DMS 273 (cell line): ENCODE measurements around the gene STPG4.

Experiments
- DNase-seq: peaks from one replicate; lab custom pipeline; 2025; ENCODE audit not compliant: unreplicated experiment; lab: John Stamatoyannopoulos, UW

Gene STPG4

GRCh38 chr2:47091118-47091517 is 64.0 kb downstream of the STPG4 start:
- DNase-seq: peak; percentile 29

- no peak for DNase-seq
These were observed 66.0 kb downstream of the STPG4 start for GRCh38 chr2:47089083-47089464.

- DNase-seq: peak; percentile 52
These were observed 66.6 kb downstream of the STPG4 start for GRCh38 chr2:47088371-47089082.

DNA sequence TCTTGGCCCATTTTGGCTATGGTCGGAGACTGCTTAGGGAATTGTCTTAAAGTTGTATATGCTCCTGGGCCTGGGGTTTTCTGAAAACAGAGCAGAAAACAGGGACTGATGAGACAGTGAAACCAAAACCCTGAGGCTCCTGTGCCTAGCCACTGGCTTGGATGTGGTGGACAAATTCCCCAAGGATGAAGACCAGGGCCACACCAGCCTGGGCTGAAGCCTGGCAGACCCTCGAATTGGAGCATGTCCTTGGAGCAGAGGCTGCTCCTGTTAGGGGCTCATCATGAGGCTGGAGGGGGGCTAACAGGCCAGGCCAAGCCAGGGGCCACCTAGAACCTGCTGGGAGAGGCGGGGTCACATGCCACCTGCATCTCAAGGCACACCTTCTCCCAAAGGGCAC is 68.1 kb downstream of the STPG4 start:
- no peak for DNase-seq

- DNase-seq: no peak
These were observed 68.5 kb downstream of the STPG4 start for GRCh38 chr2:47086571-47086970.

DNA sequence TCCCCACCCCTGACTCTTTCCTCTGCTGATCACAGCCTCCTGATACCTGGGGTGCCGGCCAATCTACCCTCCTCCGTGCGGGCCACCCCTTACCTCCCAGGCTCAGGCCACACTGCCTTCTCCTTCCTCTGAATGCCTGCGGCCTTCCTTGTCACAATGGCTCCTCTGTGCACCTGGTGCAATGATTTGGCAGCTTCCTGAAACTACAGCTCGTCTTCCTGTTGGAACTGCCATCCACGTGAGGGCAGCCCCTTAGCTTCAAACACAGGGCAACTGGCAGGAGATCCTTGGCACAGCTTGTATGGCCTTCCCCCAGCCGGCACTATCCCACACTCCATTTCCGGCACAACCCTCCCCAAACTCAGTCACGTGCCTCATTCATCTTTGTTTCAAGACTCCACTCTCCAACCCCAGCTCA is 69.0 kb downstream of the STPG4 start:
- DNase-seq: no peak

GRCh38 chr2:47083886-47084687 is 71.0 kb downstream of the STPG4 start:
- peak; percentile 84 for DNase-seq

- no peak for DNase-seq
These were observed 71.6 kb downstream of the STPG4 start for GRCh38 chr2:47083485-47083884.

DNA sequence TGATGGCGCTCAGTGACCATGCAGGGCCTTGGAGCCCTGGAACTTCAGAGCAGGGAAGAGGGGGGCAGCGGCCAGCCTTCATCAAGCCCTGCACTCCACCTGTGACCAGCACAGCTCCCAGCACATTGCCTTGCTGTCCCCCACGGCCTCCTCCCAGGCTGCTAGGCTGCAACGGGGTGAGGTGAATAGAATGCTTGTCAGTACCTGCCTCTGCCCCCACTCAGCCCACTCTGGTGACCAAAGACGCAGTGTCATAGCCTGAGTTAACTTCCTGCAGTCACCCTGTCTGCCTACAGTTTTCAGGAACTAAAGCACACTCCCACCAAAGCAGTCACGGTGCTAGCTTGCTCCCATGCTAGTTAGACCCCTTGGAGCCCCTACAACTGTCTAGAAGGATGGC is 72.1 kb downstream of the STPG4 start:
- no peak for DNase-seq

- no peak for DNase-seq
These were observed 74.2 kb downstream of the STPG4 start for GRCh38 chr2:47080888-47081301.

GRCh38 chr2:47079515-47080412 is 75.3 kb downstream of the STPG4 start:
- no peak for DNase-seq

- DNase-seq: no peak
These were observed 76.3 kb downstream of the STPG4 start for GRCh38 chr2:47078541-47079482.

DNA sequence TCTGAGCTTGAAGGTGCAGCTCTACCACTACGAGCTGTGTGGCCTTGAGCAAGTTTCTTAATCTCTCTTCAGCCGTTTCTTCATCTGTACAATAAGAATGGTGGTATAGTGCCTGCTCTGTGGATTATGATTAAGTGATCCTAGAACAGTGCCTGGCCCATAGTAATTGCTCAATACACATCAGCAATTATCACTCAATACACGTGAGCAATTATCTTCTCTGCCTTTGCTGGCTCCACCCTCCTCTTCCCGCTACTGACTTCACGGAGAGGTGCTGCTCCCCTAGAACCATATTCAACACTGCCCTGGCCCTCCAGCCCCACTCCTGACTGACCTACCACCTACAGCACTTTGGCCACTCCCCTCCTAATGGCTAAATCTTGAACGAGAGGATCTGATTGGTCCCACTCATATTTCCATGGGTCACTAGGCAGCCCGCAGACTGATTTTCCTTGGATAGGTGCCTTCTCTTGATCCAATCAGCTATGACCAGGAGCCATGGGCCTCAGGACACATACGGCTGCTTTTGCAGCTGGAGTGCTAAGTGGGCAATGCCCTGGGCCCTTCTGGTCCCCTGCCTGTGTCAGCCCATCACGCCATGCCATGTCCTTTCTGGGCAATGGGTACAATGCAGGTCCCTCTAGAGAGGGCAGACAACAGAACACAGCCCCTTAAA is 77.5 kb downstream of the STPG4 start:
- no peak for DNase-seq

- DNase-seq: no peak
These were observed 78.3 kb downstream of the STPG4 start for GRCh38 chr2:47076586-47077441.

GRCh38 chr2:47076126-47076506 is 79.0 kb downstream of the STPG4 start:
- DNase-seq: no peak

GRCh38 chr2:47075361-47076125 is 79.6 kb downstream of the STPG4 start:
- DNase-seq: peak; percentile 26

DNA sequence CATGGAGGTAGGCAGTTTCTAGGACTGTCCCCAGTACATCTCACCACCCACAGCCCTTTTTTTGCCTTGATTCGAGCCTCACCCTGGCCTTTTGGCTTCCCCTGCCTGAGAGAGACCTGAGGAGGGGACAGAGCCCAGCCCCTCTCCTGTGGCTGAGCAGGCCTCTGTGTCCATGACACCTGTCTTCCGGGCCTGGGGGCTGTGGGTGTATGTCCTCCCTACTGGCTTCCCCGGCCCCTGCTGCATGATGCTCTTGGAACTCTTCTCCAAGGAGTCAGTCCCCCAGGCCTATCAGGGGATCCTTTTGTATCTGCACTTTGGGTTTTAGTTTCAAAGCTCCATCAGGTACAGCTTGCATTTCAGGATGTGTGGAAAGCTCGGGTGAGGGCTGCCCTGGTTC is 80.4 kb downstream of the STPG4 start:
- DNase-seq: no peak

GRCh38 chr2:47073641-47074040 is 81.5 kb downstream of the STPG4 start:
- DNase-seq: no peak
